ENCODE results near the gene MYO16.

Gene MYO16

GRCh38 chr13:108674771-108675170 lies 45.4 kb downstream of the MYO16 start:
- no peaks in the 10 kb centered on the region for H3F3A ChIP-seq (ENCODE audit: control insufficient read depth, insufficient read depth)
- no peaks in the 10 kb centered on the region for H3K36me3 ChIP-seq (ENCODE audit: control insufficient read depth, low read length)
- H4K20me1 ChIP-seq (ENCODE audit: control insufficient read depth, insufficient read depth, low read depth, low read length): no peaks in the 10 kb centered on the region
- no peak overlapping the region for H3K4me3 ChIP-seq (ENCODE audit: low read length)
- no peaks in the 10 kb centered on the region; the same call in 1 of the 2 replicates for H3K9me2 ChIP-seq (replicated peaks; ENCODE audit: control insufficient read depth, low read length)
- no peaks in the 10 kb centered on the region for H3K27me3 ChIP-seq (ENCODE audit: control insufficient read depth, low read length)
- H3K4me2 ChIP-seq (ENCODE audit: low read length): no peak overlapping the region
- TF ChIP-seq CTCF (IDR thresholded peaks at IDR 0.05; ENCODE audit: low read depth, low read length, poor library complexity, severe bottlenecking) (no peak), EZH2phosphoT487 (IDR thresholded peaks at IDR 0.05; ENCODE audit: borderline replicate concordance, low read length) (no peak)
- no peaks in the 10 kb centered on the region for H3K79me2 ChIP-seq (ENCODE audit: control insufficient read depth, low read length)
- H3K4me1 ChIP-seq (ENCODE audit: control insufficient read depth, low read length): no peaks in the 10 kb centered on the region
- no peak overlapping the region for H3K27ac ChIP-seq (ENCODE audit: low read depth, low read length)
- H3K9me3 ChIP-seq (ENCODE audit: control insufficient read depth, insufficient read depth, low read length): no peaks in the 10 kb centered on the region

- Histone ChIP-seq H4K20me1 (ENCODE audit: control insufficient read depth, insufficient read depth, low read depth, low read length) (no peaks in the 10 kb centered on the region), H3K9me3 (ENCODE audit: control insufficient read depth, insufficient read depth, low read length) (no peaks in the 10 kb centered on the region), H3K36me3 (ENCODE audit: control insufficient read depth, low read length) (no peaks in the 10 kb centered on the region), H3K4me1 (ENCODE audit: control insufficient read depth, low read length) (no peaks in the 10 kb centered on the region), H3F3A (ENCODE audit: control insufficient read depth, insufficient read depth) (no peaks in the 10 kb centered on the region), H3K27me3 (ENCODE audit: control insufficient read depth, low read length) (no peaks in the 10 kb centered on the region), H3K27ac (ENCODE audit: low read depth, low read length) (no peak overlapping the region), H3K4me3 (ENCODE audit: low read length) (no peak overlapping the region), H3K4me2 (ENCODE audit: low read length) (no peak overlapping the region), H3K9me2 (replicated peaks; ENCODE audit: control insufficient read depth, low read length) (no peaks in the 10 kb centered on the region; the same call in 1 of the 2 replicates), H3K79me2 (ENCODE audit: control insufficient read depth, low read length) (no peaks in the 10 kb centered on the region)
- TF ChIP-seq EZH2phosphoT487 (IDR thresholded peaks at IDR 0.05; ENCODE audit: borderline replicate concordance, low read length): no peak
- no peak for TF ChIP-seq CTCF (IDR thresholded peaks at IDR 0.05; ENCODE audit: low read depth, low read length, poor library complexity, severe bottlenecking)
Observed at GRCh38 chr13:108676620-108677019, 47.2 kb downstream of the MYO16 start.

GRCh38 chr13:108677806-108678205 lies 48.4 kb downstream of the MYO16 start:
- Histone ChIP-seq H3K27ac (ENCODE audit: low read depth, low read length) (no peak overlapping the region), H3K27me3 (ENCODE audit: control insufficient read depth, low read length) (no peaks in the 10 kb centered on the region), H3K4me3 (ENCODE audit: low read length) (no peak overlapping the region), H3K4me1 (ENCODE audit: control insufficient read depth, low read length) (no peaks in the 10 kb centered on the region), H3K36me3 (ENCODE audit: control insufficient read depth, low read length) (no peaks in the 10 kb centered on the region), H3K79me2 (ENCODE audit: control insufficient read depth, low read length) (no peaks in the 10 kb centered on the region), H3F3A (ENCODE audit: control insufficient read depth, insufficient read depth) (no peaks in the 10 kb centered on the region), H3K4me2 (ENCODE audit: low read length) (no peak overlapping the region), H3K9me3 (ENCODE audit: control insufficient read depth, insufficient read depth, low read length) (no peaks in the 10 kb centered on the region), H4K20me1 (ENCODE audit: control insufficient read depth, insufficient read depth, low read depth, low read length) (no peaks in the 10 kb centered on the region), H3K9me2 (replicated peaks; ENCODE audit: control insufficient read depth, low read length) (no peaks in the 10 kb centered on the region; the same call in 1 of the 2 replicates)
- TF ChIP-seq EZH2phosphoT487 (IDR thresholded peaks at IDR 0.05; ENCODE audit: borderline replicate concordance, low read length): no peak
- no peak for TF ChIP-seq CTCF (IDR thresholded peaks at IDR 0.05; ENCODE audit: low read depth, low read length, poor library complexity, severe bottlenecking)
